ENCODE measurements around the gene TUT7.

Gene TUT7

GRCh38 chr9:86281593-86282076, 72.6 kb downstream of the TUT7 start:
- CTCF ChIA-PET, result interaction anchor here (0.5 kb wide), 1 partner anchor 226 kb away, joined by 4 read pairs; no protein-coding TSS in a partner anchor
- DNase-seq (ENCODE audit: extremely low spot score), result no peak
- POLR2A ChIA-PET, result interaction anchor here (1.0 kb wide), 1 partner anchor 140 kb away, joined by 3 read pairs; no protein-coding TSS in a partner anchor
- no peak for TF ChIP-seq CTBP1 (IDR thresholded peaks at IDR 0.05; ENCODE audit: borderline replicate concordance)
- no peak for TF ChIP-seq PKNOX1 (IDR thresholded peaks at IDR 0.05)
- no peak for TF ChIP-seq FOXK2 (IDR thresholded peaks at IDR 0.05)
- TF ChIP-seq L3MBTL2 (conservative IDR thresholded peaks at IDR 0.05), result no peak
- no peak for TF ChIP-seq BHLHE40 (IDR thresholded peaks at IDR 0.05; ENCODE audit: borderline replicate concordance)
- no peak for TF ChIP-seq ARNT (IDR thresholded peaks at IDR 0.05)
- TF ChIP-seq LEF1 (IDR thresholded peaks at IDR 0.05; ENCODE audit: borderline replicate concordance), result no peak
- TF ChIP-seq SP1 (IDR thresholded peaks at IDR 0.05), result no peak
- TF ChIP-seq SUZ12 (IDR thresholded peaks at IDR 0.05), result no peak
- TF ChIP-seq TARDBP (IDR thresholded peaks at IDR 0.05), result no peak
- no peak; the same call in 1 of the 2 replicates for TF ChIP-seq FOXM1 (IDR thresholded peaks at IDR 0.05; ENCODE audit: borderline replicate concordance)
- TF ChIP-seq FOXA1 (IDR thresholded peaks at IDR 0.05), result no peak

GRCh38 chr9:86280580-86280979, 73.6 kb downstream of the TUT7 start:
- TF ChIP-seq ELF4 (IDR thresholded peaks at IDR 0.05) (no peak), SP1 (IDR thresholded peaks at IDR 0.05) (no peak), FOXA1 (IDR thresholded peaks at IDR 0.05) (no peak), FOXM1 (IDR thresholded peaks at IDR 0.05; ENCODE audit: borderline replicate concordance) (no peak), NFRKB (IDR thresholded peaks at IDR 0.05) (no peak), BHLHE40 (IDR thresholded peaks at IDR 0.05; ENCODE audit: borderline replicate concordance) (no peak), CTBP1 (IDR thresholded peaks at IDR 0.05; ENCODE audit: borderline replicate concordance) (no peak), FOXK2 (IDR thresholded peaks at IDR 0.05) (no peak), SUZ12 (IDR thresholded peaks at IDR 0.05) (no peak), TARDBP (IDR thresholded peaks at IDR 0.05) (no peak)
- no peak for DNase-seq (ENCODE audit: extremely low spot score)
- ChIA-PET POLR2A (no interaction called here), CTCF (no interaction called here)

- ChIA-PET CTCF (no interaction called here), POLR2A (no interaction called here)
- TF ChIP-seq ARNT (IDR thresholded peaks at IDR 0.05) (no peak), FOXA1 (IDR thresholded peaks at IDR 0.05) (no peak), TARDBP (IDR thresholded peaks at IDR 0.05) (no peak), BHLHE40 (IDR thresholded peaks at IDR 0.05; ENCODE audit: borderline replicate concordance) (no peak), HDGF (IDR thresholded peaks at IDR 0.05; ENCODE audit: borderline replicate concordance) (no peak), LEF1 (IDR thresholded peaks at IDR 0.05; ENCODE audit: borderline replicate concordance) (no peak), ELF4 (IDR thresholded peaks at IDR 0.05) (no peak), FOXK2 (IDR thresholded peaks at IDR 0.05) (no peak), L3MBTL2 (conservative IDR thresholded peaks at IDR 0.05) (no peak), SUZ12 (IDR thresholded peaks at IDR 0.05) (no peak), FOXM1 (IDR thresholded peaks at IDR 0.05; ENCODE audit: borderline replicate concordance) (no peak), PKNOX1 (IDR thresholded peaks at IDR 0.05) (no peak), NFRKB (IDR thresholded peaks at IDR 0.05) (no peak)
- no peak for DNase-seq (ENCODE audit: extremely low spot score)
Observed at GRCh38 chr9:86279839-86280238, 74.4 kb downstream of the TUT7 start.

GRCh38 chr9:86277072-86277471, 77.1 kb downstream of the TUT7 start:
- POLR2A ChIA-PET, result no interaction called here
- CTCF ChIA-PET, result interaction anchor here (0.7 kb wide), 1 partner anchor 75 kb away, joined by 3 read pairs; no protein-coding TSS in a partner anchor
- TF ChIP-seq FOXM1 (IDR thresholded peaks at IDR 0.05; ENCODE audit: borderline replicate concordance) (no peak), SP1 (IDR thresholded peaks at IDR 0.05) (no peak), L3MBTL2 (conservative IDR thresholded peaks at IDR 0.05) (no peak), SUZ12 (IDR thresholded peaks at IDR 0.05) (no peak), PKNOX1 (IDR thresholded peaks at IDR 0.05) (no peak), FOXK2 (IDR thresholded peaks at IDR 0.05) (no peak), ZNF384 (IDR thresholded peaks at IDR 0.05) (no peak), HDGF (IDR thresholded peaks at IDR 0.05; ENCODE audit: borderline replicate concordance) (no peak), CTBP1 (IDR thresholded peaks at IDR 0.05; ENCODE audit: borderline replicate concordance) (no peak), ELF4 (IDR thresholded peaks at IDR 0.05) (no peak), FOXA1 (IDR thresholded peaks at IDR 0.05) (no peak), TARDBP (IDR thresholded peaks at IDR 0.05) (no peak), ARNT (IDR thresholded peaks at IDR 0.05) (no peak), NFRKB (IDR thresholded peaks at IDR 0.05) (no peak)
- no peak for DNase-seq (ENCODE audit: extremely low spot score)

- ChIA-PET POLR2A (no interaction called here), CTCF (interaction anchor here (0.7 to 1.3 kb wide), 2 partner anchors 74 to 242 kb away, joined by 3 to 4 read pairs; no protein-coding TSS in a partner anchor)
- 0 out of 2 replicates have a peak, but pooled peaks have one; percentile 5 for TF ChIP-seq PKNOX1 (IDR thresholded peaks at IDR 0.05)
- no peak for TF ChIP-seq LEF1 (IDR thresholded peaks at IDR 0.05; ENCODE audit: borderline replicate concordance)
- no peak for DNase-seq (ENCODE audit: extremely low spot score)
Observed at GRCh38 chr9:86275962-86276361, 78.2 kb downstream of the TUT7 start.

All from HEK293T (cell line).